Gastrocnemius medialis (tissue), 4 donors: ENCODE measurements around the gene ZDBF2. TPM values are rescaled to one million over a fixed set of nuclear protein-coding genes. Genes with fewer than 3 reads are reported as not detected.

Source experiments
- ATAC-seq, 2 donors: fragments of 150-250 bp; one replicate each; pipeline ENCODE4 v1.9.1; 2016
- DNase-seq, 2 donors: peaks; one replicate each; pipeline ENCODE4 v3.0.0-alpha.2; 2019
- H3K27ac ChIP-seq, 4 donors: fragments of 200-600 bp; sonication (generic); 1 replicate in 1 of 4; 2 replicates in 3 of 4; pipeline ENCODE4 v1.5.1; 2016 to 2018; ENCODE audit warnings: mild to moderate bottlenecking in 2 of 4, moderate library complexity in 1 of 4
- H3K27me3 ChIP-seq, 3 donors: fragments of 200-600 bp; sonication (generic) in 2 of 3; 1 replicate in 1 of 3; 2 replicates in 2 of 3; pipeline versions ENCODE4 v1.5.1 to v1.6.0; 2016 to 2019; ENCODE audit warnings: mild to moderate bottlenecking in 1 of 3, moderate library complexity in 1 of 3
- H3K36me3 ChIP-seq, 2 donors: fragments of 200-600 bp; sonication (generic) in 1 of 2; one replicate each; pipeline ENCODE4 v1.5.1; 2017 to 2018
- H3K4me1 ChIP-seq, 2 donors: fragments of 200-600 bp; sonication (generic) in 1 of 2; one replicate each; pipeline ENCODE4 v1.5.1; 2016 to 2017; ENCODE audit warnings: mild to moderate bottlenecking in 2 of 2
- H3K4me3 ChIP-seq, 4 donors: fragments of 200-600 bp; sonication (generic) in 3 of 4; 1 replicate in 1 of 4; 2 replicates in 3 of 4; pipeline ENCODE4 v1.5.1; 2016 to 2019; ENCODE audit warnings: mild to moderate bottlenecking in 2 of 4
- H3K9me3 ChIP-seq, 3 donors: fragments of 200-600 bp; sonication (generic) in 2 of 3; 1 replicate in 1 of 3; 2 replicates in 2 of 3; pipeline ENCODE4 v1.5.1; 2016 to 2019
- CTCF ChIP-seq, 5 experiments: fragments of 450-650 bp in 3 of 5; fragments of 200-600 bp in 2 of 5; sonication (generic) in 2 of 5; IDR thresholded peaks in 4 of 5; conservative IDR thresholded peaks in 1 of 5; 1 replicate in 4 of 5; 2 replicates in 1 of 5; pipeline ENCODE4 v1.5.1; 2016 to 2019; ENCODE audit warnings: antibody characterized with exemption in 5 of 5, mild to moderate bottlenecking in 3 of 5, moderate library complexity in 3 of 5
- POLR2A ChIP-seq, 2 donors: fragments of 450-650 bp; IDR thresholded peaks; one replicate each; pipeline ENCODE4 v1.6.1; 2017; ENCODE audit warnings: antibody characterized with exemption in 2 of 2, mild to moderate bottlenecking in 2 of 2, moderate library complexity in 2 of 2
- in situ Hi-C, 4 donors: fragments of 200-750 bp; cut with MboI; loops; one replicate each; pipeline versions ENCODE4 v1.15.0 to v1.8.0; 2017; ENCODE audit warnings: low sequenced_read_pairs in 4 of 4
- intact Hi-C: fragments of 100-400 bp; cut with DNase I; formaldehyde crosslinking; loops from one replicate; pipeline ENCODE4 v1.15.1; 2023; ENCODE audit warnings: low total_unique reads
- total RNA-seq, 4 donors: library from RNA; depleted of rRNA; stranded (reverse); fragments of >200 nt; gene quantifications; one replicate each; pipeline versions ENCODE4 v1.1.0 to v1.2.3, GENCODE V29; 2016

ZDBF2 gene
- total RNA-seq, 4 donors from 2014 or later, result 5.8 to 13.2 (median 9.5) TPM

GRCh38 chr2:206324869-206325268 lies 50.4 kb downstream of the ZDBF2 start:
- no peak for ATAC-seq
- intact Hi-C loops (no loop called here), in situ Hi-C loops (no loop called here)
- H3K4me3 ChIP-seq, result no peak overlapping the region
- DNase-seq, result peak in 1 of 2 donors; percentile 13
- no peaks in the 10 kb centered on the region for H3K9me3 ChIP-seq
- no peaks in the 10 kb centered on the region for H3K27me3 ChIP-seq
- no peak overlapping the region for H3K27ac ChIP-seq
- H3K4me1 ChIP-seq, result no peaks in the 10 kb centered on the region
- H3K36me3 ChIP-seq, result no peaks in the 10 kb centered on the region
- TF ChIP-seq POLR2A (IDR thresholded peaks at IDR 0.05) (no peak), CTCF (IDR thresholded peaks at IDR 0.05 in 4 of 5, conservative IDR thresholded peaks at IDR 0.05 in 1 of 5) (no peak)

GRCh38 chr2:206328974-206329373 lies 54.5 kb downstream of the ZDBF2 start:
- Histone ChIP-seq H3K36me3 (no peaks in the 10 kb centered on the region), H3K4me3 (no peak overlapping the region), H3K4me1 (no peaks in the 10 kb centered on the region), H3K9me3 (no peaks in the 10 kb centered on the region), H3K27ac (no peak overlapping the region), H3K27me3 (no peaks in the 10 kb centered on the region)
- in situ Hi-C loops, result no loop called here
- ATAC-seq, result no peak
- TF ChIP-seq CTCF (IDR thresholded peaks at IDR 0.05 in 4 of 5, conservative IDR thresholded peaks at IDR 0.05 in 1 of 5) (no peak), POLR2A (IDR thresholded peaks at IDR 0.05) (no peak)
- intact Hi-C loops, result no loop called here
- DNase-seq, result no peak

GRCh38 chr2:206336861-206337260 lies 62.4 kb downstream of the ZDBF2 start:
- no peak for DNase-seq
- TF ChIP-seq POLR2A (IDR thresholded peaks at IDR 0.05) (no peak), CTCF (IDR thresholded peaks at IDR 0.05 in 4 of 5, conservative IDR thresholded peaks at IDR 0.05 in 1 of 5) (no peak)
- intact Hi-C loops, result no loop called here

GRCh38 chr2:206337956-206338355 lies 63.5 kb downstream of the ZDBF2 start:
- DNase-seq (no peak), ATAC-seq (no peak)
- Histone ChIP-seq H3K27ac (no peak overlapping the region), H3K4me3 (no peak overlapping the region), H3K9me3 (no peaks in the 10 kb centered on the region), H3K4me1 (peaks cover 0 to 3% of the 10 kb centered on the region in 2 donors), H3K36me3 (no peaks in the 10 kb centered on the region), H3K27me3 (no peaks in the 10 kb centered on the region)
- in situ Hi-C loops, result no loop called here
- TF ChIP-seq CTCF (IDR thresholded peaks at IDR 0.05 in 4 of 5, conservative IDR thresholded peaks at IDR 0.05 in 1 of 5) (no peak), POLR2A (IDR thresholded peaks at IDR 0.05) (no peak)
- intact Hi-C loops, result no loop called here

More at GRCh38 chr2:206336861-206337260, 62.4 kb downstream of the ZDBF2 start:
- no peak for ATAC-seq
- no peaks in the 10 kb centered on the region for H3K9me3 ChIP-seq
- H3K27ac ChIP-seq, result no peak overlapping the region
- H3K36me3 ChIP-seq, result no peaks in the 10 kb centered on the region
- no peak overlapping the region for H3K4me3 ChIP-seq
- H3K4me1 ChIP-seq, result peaks cover 0 to 3% of the 10 kb centered on the region in 2 donors
- in situ Hi-C loops, result no loop called here
- H3K27me3 ChIP-seq, result no peaks in the 10 kb centered on the region

- Histone ChIP-seq H3K4me1 (peaks cover 0 to 3% of the 10 kb centered on the region in 2 donors), H3K4me3 (no peak overlapping the region), H3K36me3 (no peaks in the 10 kb centered on the region), H3K27ac (no peak overlapping the region), H3K9me3 (no peaks in the 10 kb centered on the region), H3K27me3 (no peaks in the 10 kb centered on the region)
- intact Hi-C loops (no loop called here), in situ Hi-C loops (no loop called here)
- TF ChIP-seq POLR2A (IDR thresholded peaks at IDR 0.05) (no peak), CTCF (IDR thresholded peaks at IDR 0.05 in 4 of 5, conservative IDR thresholded peaks at IDR 0.05 in 1 of 5) (no peak)
- no peak for ATAC-seq
- no peak for DNase-seq
Observed at GRCh38 chr2:206341396-206341795, 66.9 kb downstream of the ZDBF2 start.
